ENCODE data around the gene LUC7L.
"Not testable (repeated sequence)": the region's sequence is repeated elsewhere in the genome, so short reads cannot be mapped to it uniquely, and the experiment has no call there.

The LUC7L gene

GRCh38 chr16:228852-229730 lies at the start of gene LUC7L:
Gene LUC7L, minus strand, starts transcription at chr16:229449. Its CDS starts 110 bp downstream, at chr16:229339.
- peak; percentile 94 for DNase-seq

GRCh38 chr16:278863-279366 lies 49.7 kb upstream of the LUC7L start:
- DNase-seq = no peak

GRCh38 chr16:276426-277077 lies 47.3 kb upstream of the LUC7L start:
- DNase-seq = no peak

DNA sequence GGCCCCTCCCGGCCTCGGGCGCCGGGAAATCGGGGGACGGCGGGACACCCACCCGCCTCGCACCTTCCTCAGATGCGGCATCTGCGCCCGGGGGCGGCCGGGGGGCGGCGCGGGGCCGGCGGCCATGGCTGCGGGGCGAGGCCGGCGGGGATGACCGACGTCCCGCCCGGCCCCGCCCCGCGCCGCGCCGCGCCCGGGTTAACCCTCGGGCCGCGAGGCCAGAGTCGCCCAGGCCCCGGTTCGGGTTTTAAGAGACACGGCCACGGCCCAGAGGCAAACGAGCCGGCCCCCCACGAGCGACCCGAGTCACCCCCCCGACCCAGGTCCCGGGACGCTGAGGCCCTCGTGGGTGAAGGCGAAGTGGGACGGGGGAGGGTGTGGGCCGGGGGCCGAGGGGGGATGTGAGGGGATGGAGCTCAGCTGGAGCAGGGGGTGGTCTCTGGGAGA lies 46.6 kb upstream of the LUC7L start, which contains the start of gene RGS11:
Gene RGS11 (minus strand): TSS at position 159 of the 447 bp plus-strand sequence. CDS start 33 bp downstream, at position 126.
- DNase-seq = no peak

GRCh38 chr16:275041-275641 lies 45.9 kb upstream of the LUC7L start:
- no peak for DNase-seq

DNA sequence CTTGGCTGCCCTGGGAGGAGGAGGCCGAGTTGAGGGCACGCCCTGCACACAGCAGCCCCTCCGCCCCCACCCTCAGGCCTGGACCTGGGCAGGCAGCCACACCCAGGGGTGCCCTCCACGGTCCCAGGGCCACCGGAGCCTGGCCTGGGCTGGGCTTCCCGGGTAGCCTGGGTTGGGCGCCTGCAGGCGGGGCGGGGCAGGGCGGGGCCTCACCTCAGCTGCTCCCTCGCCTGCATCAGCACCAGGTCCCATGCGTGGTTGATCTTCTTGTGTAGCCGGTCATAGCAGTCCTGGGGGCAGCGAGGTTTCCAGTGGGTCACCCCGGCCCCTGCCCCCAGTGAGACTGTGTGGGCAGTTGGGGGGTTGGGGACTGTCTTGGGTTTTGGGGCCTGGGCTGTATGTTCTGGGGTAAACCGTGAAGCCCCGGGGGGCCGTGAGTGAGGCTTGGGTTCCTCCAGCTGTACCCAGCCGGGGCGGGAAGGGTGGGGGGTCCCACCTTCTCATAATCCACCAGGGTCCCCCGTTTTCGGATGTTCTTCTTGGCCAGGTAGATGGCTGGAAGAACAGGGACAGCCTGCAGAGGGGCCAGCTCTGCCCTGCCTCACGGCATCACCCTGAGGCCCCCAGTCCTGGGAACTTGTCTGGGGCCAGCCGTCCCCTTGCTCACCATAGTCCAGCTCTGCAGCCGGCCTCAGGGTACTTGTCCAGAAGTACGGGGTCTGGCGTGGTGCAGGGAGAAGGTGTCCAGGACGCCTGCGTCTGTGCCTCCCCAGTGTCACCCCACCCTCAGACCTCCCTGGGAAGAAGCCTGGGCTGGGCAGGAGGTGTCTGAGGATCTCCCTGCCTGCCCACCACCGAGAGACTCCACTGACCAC lies 44.5 kb upstream of the LUC7L start:
- no peak for DNase-seq

GRCh38 chr16:272633-273546 lies 43.6 kb upstream of the LUC7L start:
- no peak for DNase-seq

GRCh38 chr16:270381-271255 lies 41.4 kb upstream of the LUC7L start:
- peak; percentile 37 for DNase-seq

GRCh38 chr16:269061-269796 lies 40.0 kb upstream of the LUC7L start:
- DNase-seq = peak; percentile 40

DNA sequence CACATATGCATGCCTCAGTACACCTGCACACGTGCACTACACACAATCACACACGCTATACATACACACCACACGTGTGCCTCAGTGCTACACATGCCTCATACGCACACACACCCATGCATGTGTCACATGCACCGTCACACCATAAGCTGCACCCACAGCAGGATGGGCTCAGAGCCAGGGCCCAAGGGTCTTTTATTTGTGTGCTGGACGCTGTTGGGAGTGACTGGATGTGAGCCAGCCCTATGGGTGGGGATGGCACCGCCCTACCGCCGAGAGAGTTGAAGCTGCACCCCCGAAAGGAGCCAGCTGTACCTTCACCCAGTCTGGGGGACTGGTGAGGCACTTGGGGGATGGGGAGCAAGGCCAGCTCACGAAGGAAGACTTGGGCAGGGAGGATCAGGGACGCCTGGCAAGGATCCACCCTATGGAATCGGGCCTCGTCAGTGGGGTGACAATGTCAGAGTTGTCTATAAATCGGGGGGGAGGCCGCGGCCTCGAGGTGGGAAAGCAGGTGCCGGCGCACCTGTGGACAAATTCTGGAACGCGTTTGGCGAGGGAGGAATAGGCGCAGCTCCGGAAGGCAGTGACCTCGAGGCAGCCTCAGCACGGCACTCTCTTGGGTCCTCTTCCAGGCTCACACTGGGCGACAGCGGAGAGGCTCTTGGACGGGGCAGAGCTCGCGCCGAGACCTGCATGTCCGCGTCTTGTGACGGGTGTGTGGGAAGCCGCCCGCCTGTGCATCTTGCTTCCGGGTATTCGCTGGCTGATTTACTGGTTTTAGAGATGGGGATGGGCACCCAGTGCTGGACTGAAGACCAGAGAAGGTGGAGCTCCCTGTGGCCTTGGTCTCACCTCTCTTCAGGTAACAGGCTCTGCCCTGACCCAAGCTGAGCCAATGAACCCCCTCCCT lies 39.1 kb upstream of the LUC7L start:
- peak; percentile 38 for DNase-seq

GRCh38 chr16:267562-267961 lies 38.3 kb upstream of the LUC7L start:
- DNase-seq = not testable (repeated sequence)

DNA sequence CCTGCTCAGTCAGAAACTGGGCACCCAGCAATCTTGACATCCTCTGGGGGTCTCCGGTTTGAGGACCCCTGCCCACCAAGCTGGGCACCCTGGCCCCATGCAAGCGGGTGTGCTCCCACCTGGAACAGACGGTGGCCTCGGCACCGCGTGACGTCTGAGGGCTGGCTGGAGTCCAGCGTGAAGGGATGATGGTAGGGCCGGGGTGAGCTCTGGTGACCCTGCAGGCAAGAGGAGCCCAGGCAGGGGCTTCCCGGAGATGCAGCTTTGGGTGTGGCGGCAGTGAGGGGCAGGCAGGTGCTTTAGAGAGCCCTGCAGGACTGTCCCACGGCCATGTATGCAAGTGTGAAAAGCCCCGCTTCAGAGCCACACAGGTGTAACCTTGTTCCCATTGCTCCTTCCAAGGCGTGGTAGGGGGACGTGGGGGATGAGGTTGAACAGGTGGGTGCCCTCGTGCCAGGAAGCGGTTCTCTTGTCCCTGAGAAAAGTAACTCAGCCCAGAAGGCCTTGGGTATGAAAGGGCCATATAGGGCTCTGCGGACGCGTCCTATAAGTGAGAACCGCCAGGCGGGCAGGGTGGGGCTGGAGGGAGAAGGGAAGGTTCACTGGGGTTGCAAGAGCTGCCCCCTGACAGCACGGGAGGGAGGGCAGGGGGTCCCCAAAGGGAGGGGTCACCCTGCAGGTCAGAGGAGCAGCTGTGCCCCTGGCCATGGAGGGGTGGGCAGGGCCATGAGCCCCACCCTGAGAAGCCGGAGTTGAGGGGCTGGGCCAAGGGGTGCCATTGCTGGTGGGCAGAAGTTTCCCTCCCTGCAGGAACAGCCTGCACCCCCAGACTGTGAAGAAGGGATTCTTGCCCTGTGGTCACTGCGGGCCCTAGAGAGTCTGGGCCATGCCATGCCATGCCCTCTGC lies 37.3 kb upstream of the LUC7L start:
- DNase-seq = no peak

GRCh38 chr16:265711-266110 lies 36.5 kb upstream of the LUC7L start:
- no peak for DNase-seq

- no peak for DNase-seq
Observed at GRCh38 chr16:265002-265529, 35.8 kb upstream of the LUC7L start.

GRCh38 chr16:264440-264951 lies 35.2 kb upstream of the LUC7L start:
- no peak for DNase-seq

DNA sequence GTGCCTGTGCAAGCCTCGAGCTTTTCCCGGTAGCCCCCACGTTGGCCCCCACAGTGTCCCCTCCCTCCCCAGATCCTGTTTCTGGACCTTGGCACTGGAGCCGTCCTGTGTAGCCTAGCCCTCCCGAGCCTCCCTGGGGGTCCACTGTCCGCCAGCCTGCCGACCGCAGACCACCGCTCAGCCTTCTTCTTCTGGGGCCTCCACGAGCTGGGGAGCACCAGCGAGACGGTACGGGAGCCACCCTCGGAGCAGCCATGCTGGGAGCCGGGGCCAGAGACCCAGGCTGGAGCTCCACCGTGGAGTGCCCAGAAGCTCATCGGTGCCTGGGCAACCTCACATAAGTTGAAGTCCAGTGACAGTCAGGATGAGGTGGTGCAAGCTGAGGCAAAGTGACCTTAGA lies 34.7 kb upstream of the LUC7L start:
- DNase-seq = no peak

Data from right forelimb (tissue), 1 donor.